H7 (cell line): ENCODE data around the gene BORCS8. TPM values are rescaled to one million over a fixed set of nuclear protein-coding genes. Genes with fewer than 3 reads are reported as not detected.
"Not testable (repeated sequence)": the region's sequence is repeated elsewhere in the genome, so short reads cannot be mapped to it uniquely, and the experiment has no call there.

Source experiments
- DNase-seq: peaks from one replicate; pipeline ENCODE4 v3.0.0; 2012
- H3K27me3 ChIP-seq: 2 replicates; pipeline ENCODE4 v1.6.0; 2011; ENCODE audit warnings: mild to moderate bottlenecking, low read length; ENCODE audit not compliant: control insufficient read depth, insufficient read depth
- H3K36me3 ChIP-seq: replicated peaks from 2 replicates; pipeline ENCODE4 v1.5.1; 2011; ENCODE audit warnings: low read length; ENCODE audit not compliant: control insufficient read depth, insufficient read depth
- H3K4me3 ChIP-seq: 2 replicates; pipeline ENCODE4 v1.5.1; 2011; ENCODE audit warnings: low read depth, mild to moderate bottlenecking, control low read depth, low read length, moderate library complexity; ENCODE audit not compliant: insufficient read depth
- total RNA-seq: library from RNA; depleted of rRNA; stranded (reverse); fragments of >200 nt; shearing (Covaris generic); gene quantifications from 2 replicates; pipeline ENCODE4 v1.2.3, GENCODE V29; 2014

Gene BORCS8
- total RNA-seq, 1 experiment from 2014 or later: 18.9 TPM

DNA sequence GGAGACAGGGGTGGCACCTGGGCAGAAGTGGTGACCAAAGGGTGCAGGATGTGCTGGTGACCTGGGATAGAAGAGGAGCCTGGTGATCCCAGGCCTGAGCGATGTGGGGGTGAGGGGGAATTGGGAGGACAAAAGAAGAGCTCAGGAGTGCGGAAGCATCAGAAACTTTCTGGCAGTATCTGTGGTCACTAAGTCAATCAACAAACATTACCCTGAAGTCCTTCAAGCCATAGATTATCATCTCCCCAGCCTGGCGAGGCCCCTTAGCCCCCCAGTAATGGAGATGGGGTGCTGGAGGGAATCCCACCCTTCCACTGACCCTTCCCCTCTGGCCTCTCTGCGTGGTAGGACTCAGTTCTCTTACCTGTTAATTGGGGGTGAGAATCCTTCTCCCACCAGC is 32.4 kb downstream of the BORCS8 start:
- Histone ChIP-seq H3K36me3 (no peaks in the 10 kb centered on the region), H3K27me3 (no peaks in the 10 kb centered on the region; the same call in 1 of the 2 replicates), H3K4me3 (no peak overlapping the region)
- no peak for DNase-seq

DNA sequence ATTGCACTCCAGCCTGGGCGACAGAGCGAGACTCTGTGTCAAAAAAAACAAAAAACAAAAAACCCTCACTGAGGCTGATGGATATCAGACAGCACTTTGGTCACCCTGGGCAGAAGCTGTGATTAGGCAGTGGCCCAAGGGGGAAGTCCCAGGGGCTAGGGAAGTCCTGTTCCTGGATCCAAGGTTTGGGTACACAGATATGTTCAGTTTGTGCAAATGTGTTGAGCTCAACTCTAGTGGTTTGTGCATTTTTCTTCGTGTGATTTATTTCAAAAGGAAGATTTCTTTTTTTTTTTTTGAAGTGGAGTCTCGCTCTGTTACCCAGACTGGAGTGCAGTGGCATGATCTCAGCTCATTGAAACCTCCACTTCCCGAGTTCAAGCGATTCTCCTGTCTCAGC is 34.1 kb downstream of the BORCS8 start:
- no peaks in the 10 kb centered on the region for H3K36me3 ChIP-seq
- H3K4me3 ChIP-seq: no peak overlapping the region
- no peak for DNase-seq

DNA sequence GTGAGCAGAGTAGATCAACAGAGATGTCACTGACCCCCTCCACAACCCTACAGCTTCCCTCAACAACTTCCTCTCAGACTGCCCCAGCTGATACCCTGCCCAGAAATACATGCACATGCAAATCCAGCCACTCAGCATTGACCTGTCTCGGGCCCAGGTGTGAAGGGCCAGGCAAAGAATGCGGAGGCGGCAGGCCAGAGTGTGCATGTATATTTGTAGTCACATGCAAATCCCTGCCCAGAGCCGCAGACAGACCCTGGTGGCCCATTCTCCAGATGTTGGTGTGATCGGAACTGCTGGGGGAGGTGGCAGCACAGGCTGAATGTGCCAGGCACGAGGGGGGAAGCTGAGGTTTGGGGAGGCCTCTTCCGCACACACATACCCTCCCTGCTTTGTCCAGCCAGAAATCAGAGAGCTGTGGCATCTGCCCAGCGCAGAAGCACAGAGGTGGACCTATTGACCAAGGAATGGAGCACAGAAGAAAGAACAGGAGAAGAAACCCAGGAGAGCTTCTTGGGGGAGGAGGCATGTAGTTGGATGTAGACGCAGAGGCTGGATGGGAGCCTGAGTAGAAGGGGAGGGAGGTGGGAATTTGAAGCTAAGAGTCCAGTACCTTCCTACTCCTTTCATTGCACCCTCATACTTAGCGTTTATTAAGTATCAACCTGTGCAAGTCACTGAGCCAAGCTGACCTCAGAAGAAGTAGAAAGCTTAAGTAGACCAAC is 36.3 kb downstream of the BORCS8 start:
- Histone ChIP-seq H3K36me3 (no peaks in the 10 kb centered on the region), H3K4me3 (no peak overlapping the region), H3K27me3 (no peaks in the 10 kb centered on the region; the same call in 1 of the 2 replicates)
- DNase-seq: no peak

More for the DNA sequence above, 34.1 kb downstream of the BORCS8 start:
- no peaks in the 10 kb centered on the region; the same call in 1 of the 2 replicates for H3K27me3 ChIP-seq

GRCh38 chr19:19154768-19155494 is 37.0 kb downstream of the BORCS8 start:
- Histone ChIP-seq H3K4me3 (no peak overlapping the region), H3K27me3 (no peaks in the 10 kb centered on the region; the same call in 1 of the 2 replicates), H3K36me3 (no peaks in the 10 kb centered on the region)
- peak; percentile 44 for DNase-seq

DNA sequence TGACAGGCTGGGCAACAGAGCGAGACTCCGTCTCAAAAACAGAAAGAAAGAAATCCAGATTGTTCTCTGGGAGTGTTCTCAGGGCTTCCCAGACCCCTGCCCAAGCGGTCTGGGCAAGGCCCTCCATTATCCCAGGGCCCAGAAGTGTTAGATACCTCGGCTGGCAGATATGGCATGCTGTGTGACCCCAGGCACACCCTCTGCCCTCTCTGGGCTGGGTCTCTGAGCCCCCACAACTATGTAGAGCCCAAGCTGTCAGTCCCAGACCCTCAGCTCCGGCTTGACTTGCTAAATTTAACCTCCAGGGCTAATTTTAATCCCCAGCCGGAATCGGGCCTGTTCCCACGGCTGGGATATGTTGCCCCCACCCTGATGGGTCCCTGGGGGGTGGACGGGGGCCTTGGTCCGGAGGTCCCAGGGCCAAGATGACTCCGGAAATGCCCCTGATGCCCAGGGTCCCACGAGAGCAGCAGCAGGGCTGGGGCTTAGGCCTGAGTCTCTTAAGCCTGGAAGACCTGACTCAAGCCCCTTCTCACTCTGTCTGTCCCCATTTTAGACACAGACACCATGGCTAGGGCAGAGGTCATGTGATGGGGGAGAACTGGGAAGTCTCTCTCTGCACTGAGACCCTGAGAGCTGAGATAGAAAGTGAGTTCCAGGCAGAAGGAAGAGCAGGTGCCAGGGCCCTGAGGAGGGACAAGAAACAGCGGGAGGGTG is 39.1 kb downstream of the BORCS8 start:
- Histone ChIP-seq H3K4me3 (no peak overlapping the region), H3K27me3 (no peaks in the 10 kb centered on the region; the same call in 1 of the 2 replicates), H3K36me3 (no peaks in the 10 kb centered on the region)
- no peak for DNase-seq

- no peak for DNase-seq
- Histone ChIP-seq H3K4me3 (no peak overlapping the region), H3K27me3 (no peaks in the 10 kb centered on the region; the same call in 1 of the 2 replicates), H3K36me3 (peaks cover 2% of the 10 kb centered on the region; the same call in 1 of the 2 replicates)
Measured at GRCh38 chr19:19151418-19151817, 40.5 kb downstream of the BORCS8 start.

GRCh38 chr19:19149435-19149834 is 42.5 kb downstream of the BORCS8 start:
- DNase-seq: no peak
- H3K36me3 ChIP-seq: peaks cover 2% of the 10 kb centered on the region; the same call in 1 of the 2 replicates
- no peak overlapping the region for H3K4me3 ChIP-seq
- H3K27me3 ChIP-seq: no peaks in the 10 kb centered on the region

DNA sequence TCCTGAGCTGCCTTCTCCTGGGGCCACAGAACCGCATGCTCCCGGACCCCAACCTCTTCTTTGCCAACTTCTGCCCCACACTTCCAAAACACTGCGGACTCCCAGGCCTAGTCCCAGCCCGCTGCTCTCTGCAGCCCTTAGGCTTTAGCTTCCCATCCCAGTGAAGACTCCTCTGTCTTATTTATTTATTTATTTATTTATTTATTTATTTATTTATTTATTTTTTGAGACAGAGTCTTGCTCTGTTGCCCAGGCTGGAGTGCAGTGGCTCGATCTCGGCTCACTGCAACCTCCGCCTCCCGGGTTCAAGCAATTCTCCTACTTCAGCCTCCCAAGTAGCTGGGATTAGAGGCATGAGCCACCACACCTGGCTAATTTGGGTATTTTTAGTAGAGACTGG is 43.4 kb downstream of the BORCS8 start:
- not testable (repeated sequence) for DNase-seq, H3K27me3 ChIP-seq, H3K36me3 ChIP-seq, H3K4me3 ChIP-seq

DNA sequence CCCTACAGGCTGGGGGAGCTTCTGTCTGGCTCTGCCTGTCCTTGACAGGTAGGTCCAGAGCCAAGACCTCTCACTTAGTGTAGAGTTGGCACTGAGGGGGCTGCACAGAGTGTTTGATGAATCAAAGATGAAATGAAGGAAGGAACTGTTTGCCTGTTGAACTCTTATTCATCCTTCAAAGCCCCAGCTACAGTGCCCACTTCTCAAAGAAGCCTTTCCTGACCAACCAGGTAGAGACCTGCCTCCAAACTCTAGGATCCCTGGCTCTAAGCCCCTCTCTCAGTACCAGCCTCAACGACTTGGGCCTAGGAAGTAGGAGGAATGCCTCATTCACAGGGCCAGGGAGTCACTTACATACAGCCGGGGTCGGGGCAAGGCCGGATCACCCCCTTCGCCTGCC is 44.6 kb downstream of the BORCS8 start:
- no peak overlapping the region for H3K4me3 ChIP-seq
- H3K36me3 ChIP-seq: peaks cover 2% of the 10 kb centered on the region; the same call in 1 of the 2 replicates
- DNase-seq: no peak
- H3K27me3 ChIP-seq: no peaks in the 10 kb centered on the region; the same call in 1 of the 2 replicates

DNA sequence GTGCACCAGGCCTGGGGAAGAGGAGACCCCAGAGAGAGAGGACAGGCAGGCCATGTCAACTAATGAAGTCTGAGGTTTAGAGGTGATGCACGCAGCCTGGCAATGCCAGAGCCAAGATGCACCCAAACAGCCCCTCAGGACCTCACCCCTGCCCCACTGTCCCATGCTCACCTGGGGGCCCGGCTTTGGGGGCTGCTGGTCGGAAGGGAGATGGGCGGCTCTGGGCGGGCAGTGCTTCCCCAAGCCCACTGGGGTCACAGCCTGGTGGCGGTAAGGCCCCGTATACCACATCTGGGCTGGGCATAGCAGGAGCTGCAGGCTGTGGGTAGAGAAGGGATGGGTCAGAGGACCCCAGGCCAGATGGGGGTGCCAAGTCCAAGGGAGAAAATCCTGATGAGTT is 45.1 kb downstream of the BORCS8 start:
- no peak overlapping the region for H3K4me3 ChIP-seq
- H3K27me3 ChIP-seq: no peaks in the 10 kb centered on the region; the same call in 1 of the 2 replicates
- no peak for DNase-seq
- peaks cover 2% of the 10 kb centered on the region; the same call in 1 of the 2 replicates for H3K36me3 ChIP-seq

GRCh38 chr19:19145684-19146608 is 46.0 kb downstream of the BORCS8 start:
- Histone ChIP-seq H3K27me3 (no peaks in the 10 kb centered on the region; the same call in 1 of the 2 replicates), H3K36me3 (peaks cover 2% of the 10 kb centered on the region; the same call in 1 of the 2 replicates), H3K4me3 (no peak overlapping the region)
- peak; percentile 97 for DNase-seq

DNA sequence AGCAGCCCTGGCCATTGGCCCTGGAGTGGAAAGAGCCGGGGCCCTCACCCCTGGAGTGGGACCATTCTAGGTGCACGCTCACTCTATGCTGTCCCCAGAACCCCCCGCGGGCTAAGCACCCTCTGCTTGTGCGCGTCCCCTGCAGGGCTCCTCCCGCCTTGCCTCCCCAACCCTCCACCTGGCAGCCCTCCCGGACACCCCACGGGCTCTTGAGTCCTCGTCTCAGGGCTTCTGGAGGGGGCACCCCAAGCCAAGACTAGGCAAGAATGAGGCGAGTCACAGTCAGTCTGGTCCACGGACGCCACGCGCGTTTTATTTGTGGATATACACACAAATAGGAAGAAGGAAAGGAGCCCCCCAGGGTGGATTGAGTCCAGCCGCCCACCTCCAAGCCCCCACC is 46.7 kb downstream of the BORCS8 start:
- peak; percentile 40 for DNase-seq
- Histone ChIP-seq H3K36me3 (peaks cover 2% of the 10 kb centered on the region; the same call in 1 of the 2 replicates), H3K4me3 (no peak overlapping the region), H3K27me3 (no peaks in the 10 kb centered on the region; the same call in 1 of the 2 replicates)

DNA sequence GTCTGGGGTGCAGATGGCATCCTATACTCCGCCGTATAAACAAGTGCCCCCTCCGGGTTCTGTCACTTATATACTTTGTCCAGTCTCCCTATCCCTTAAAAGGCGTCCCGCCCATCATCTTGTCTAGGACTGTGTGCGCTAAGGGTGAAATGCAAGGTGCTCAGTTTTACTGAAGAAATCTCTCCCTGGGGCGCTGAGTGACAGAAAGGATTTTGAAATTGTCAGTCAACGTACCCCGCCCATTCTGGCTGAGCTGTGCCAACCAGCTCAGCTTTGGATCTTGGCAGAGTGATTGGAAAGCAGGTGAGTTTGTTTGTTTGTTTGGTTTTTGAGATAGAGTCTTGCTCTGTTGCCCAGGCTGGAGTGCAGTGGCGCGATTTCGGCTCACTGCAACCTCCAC is 49.6 kb downstream of the BORCS8 start:
- no peak for DNase-seq

More for the DNA sequence above, 49.6 kb downstream of the BORCS8 start:
- Histone ChIP-seq H3K4me3 (no peak overlapping the region), H3K27me3 (peaks cover 9% of the 10 kb centered on the region; the same call in 1 of the 2 replicates), H3K36me3 (peaks cover 2% of the 10 kb centered on the region; the same call in 1 of the 2 replicates)
